Osteocyte (in vitro differentiated cells): Measurements from ENCODE around the gene MRPL49. TPM values are rescaled to one million over a fixed set of nuclear protein-coding genes. Genes with fewer than 3 reads are reported as not detected.

ENCODE experiments used
- DNase-seq: peaks from one replicate; pipeline ENCODE4 v3.0.0; 2021; ENCODE audit warnings: mixed read lengths; ENCODE audit not compliant: unreplicated experiment; ENCODE audit errors: extremely low spot score
- H3K27ac Mint-ChIP-seq: one replicate; pipeline ENCODE4 v1.8.0; 2021; ENCODE audit warnings: mild to moderate bottlenecking, mixed read lengths; ENCODE audit not compliant: unreplicated experiment
- H3K27me3 Mint-ChIP-seq: one replicate; pipeline ENCODE4 v1.8.0; 2021; ENCODE audit warnings: mixed read lengths; ENCODE audit not compliant: unreplicated experiment
- H3K36me3 Mint-ChIP-seq: one replicate; pipeline ENCODE4 v1.8.0; 2021; ENCODE audit warnings: mixed read lengths; ENCODE audit not compliant: unreplicated experiment
- H3K4me1 Mint-ChIP-seq: one replicate; pipeline ENCODE4 v1.8.0; 2021; ENCODE audit warnings: mixed read lengths; ENCODE audit not compliant: unreplicated experiment
- H3K4me3 Mint-ChIP-seq: one replicate; pipeline ENCODE4 v1.8.0; 2021; ENCODE audit warnings: mild to moderate bottlenecking, moderate library complexity, mixed read lengths; ENCODE audit not compliant: unreplicated experiment
- H3K9me3 Mint-ChIP-seq: one replicate; pipeline ENCODE4 v1.8.0; 2021; ENCODE audit warnings: mixed read lengths; ENCODE audit not compliant: unreplicated experiment
- CTCF ChIP-seq: fragments of 200-600 bp; sonication (generic); IDR thresholded peaks from 2 replicates; pipeline ENCODE4 v1.5.0; 2021; ENCODE audit warnings: antibody characterized with exemption, mild to moderate bottlenecking, moderate library complexity
- long read RNA-seq: library from polyadenylated mRNA; unstranded; transcript quantifications from one replicate; pipeline ENCODE4 v2.0.0, GENCODE V29; 2021
- total RNA-seq: library from RNA; stranded (reverse); gene quantifications from 2 replicates; pipeline ENCODE4 v1.2.1, GENCODE V29; 2021

Gene MRPL49
- total RNA-seq: 41.0 and 43.5 TPM in 2 replicates
- long read RNA-seq, transcript MRPL49-201 (4 exons, 2,019 nt): major isoform, 268 of 289 reads
- long read RNA-seq, transcript MRPL49-202 (4 exons, 2,065 nt): minor isoform, 9 of 289 reads
- long read RNA-seq, partial matches to known transcripts: 0 of 289 reads
- long read RNA-seq, other reads (novel, unspliced or antisense): 7 of 289 reads

GRCh38 chr11:65121865-65122696 lies at the start of gene MRPL49, which contains the start of gene FAU:
Gene MRPL49, plus strand, starts transcription at chr11:65122321. Its CDS starts 26 bp downstream, at chr11:65122347.
Gene FAU, minus strand, starts transcription at chr11:65122134. Its CDS starts 321 bp downstream, at chr11:65121813.
- no peaks in the 10 kb centered on the region for H3K9me3 Mint-ChIP-seq
- H3K27me3 Mint-ChIP-seq: no peaks in the 10 kb centered on the region
- H3K36me3 Mint-ChIP-seq: peaks cover 26% of the 10 kb centered on the region
- peak; percentile 99 for DNase-seq
- no peak for TF ChIP-seq CTCF
- peak within 1 kb of the TSS; percentile 97 for H3K4me3 Mint-ChIP-seq
- peak within 1 kb of the TSS; percentile 97 for H3K27ac Mint-ChIP-seq
- H3K4me1 Mint-ChIP-seq: peaks cover 28% of the 10 kb centered on the region

- DNase-seq: no peak
- H3K36me3 Mint-ChIP-seq: no peaks in the 10 kb centered on the region
- no peak for TF ChIP-seq CTCF
- H3K27me3 Mint-ChIP-seq: no peaks in the 10 kb centered on the region
- no peak overlapping the region for H3K4me3 Mint-ChIP-seq
- H3K9me3 Mint-ChIP-seq: no peaks in the 10 kb centered on the region
- H3K4me1 Mint-ChIP-seq: no peaks in the 10 kb centered on the region
- H3K27ac Mint-ChIP-seq: no peak overlapping the region
Observed at GRCh38 chr11:65072631-65072966, 49.5 kb upstream of the MRPL49 start.

GRCh38 chr11:65077451-65077850 lies 44.7 kb upstream of the MRPL49 start:
- no peak overlapping the region for H3K27ac Mint-ChIP-seq
- TF ChIP-seq CTCF: no peak
- H3K4me3 Mint-ChIP-seq: no peak overlapping the region
- H3K9me3 Mint-ChIP-seq: no peaks in the 10 kb centered on the region
- H3K36me3 Mint-ChIP-seq: no peaks in the 10 kb centered on the region
- DNase-seq: no peak
- no peaks in the 10 kb centered on the region for H3K4me1 Mint-ChIP-seq
- H3K27me3 Mint-ChIP-seq: no peaks in the 10 kb centered on the region

- no peak overlapping the region for H3K27ac Mint-ChIP-seq
- no peak for DNase-seq
- TF ChIP-seq CTCF: peak; percentile 45
- no peaks in the 10 kb centered on the region for H3K36me3 Mint-ChIP-seq
- peaks cover 7% of the 10 kb centered on the region for H3K4me1 Mint-ChIP-seq
- no peaks in the 10 kb centered on the region for H3K9me3 Mint-ChIP-seq
- H3K4me3 Mint-ChIP-seq: no peak overlapping the region
- H3K27me3 Mint-ChIP-seq: no peaks in the 10 kb centered on the region
Observed at GRCh38 chr11:65078151-65078550, 44.0 kb upstream of the MRPL49 start.

DNA sequence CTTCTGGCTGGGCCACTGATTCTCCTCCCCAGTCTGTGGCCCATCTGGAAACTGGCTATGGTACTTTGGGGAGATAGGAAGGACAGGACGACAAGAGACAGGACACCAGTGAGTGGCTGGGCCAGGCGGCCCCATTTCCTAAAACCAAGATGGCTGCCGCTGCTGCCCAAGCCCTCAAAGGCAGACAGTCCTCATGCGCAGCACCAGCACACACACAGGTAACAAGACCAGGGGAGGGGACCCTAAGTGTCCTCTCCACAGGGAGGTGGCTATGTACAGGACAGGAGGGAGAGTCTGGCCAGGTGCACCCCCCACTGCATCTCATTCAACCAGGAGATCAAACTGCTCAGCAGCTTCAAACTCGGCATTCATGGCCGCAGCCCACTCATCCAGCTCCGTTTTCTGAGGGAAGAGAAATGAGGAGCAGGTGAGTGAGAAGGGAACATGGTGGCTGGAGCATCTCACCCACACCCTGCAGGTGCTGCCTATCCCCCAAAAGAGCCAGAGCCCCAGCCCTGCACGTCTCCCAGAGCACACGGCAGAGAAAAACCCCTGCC lies 43.3 kb upstream of the MRPL49 start:
- TF ChIP-seq CTCF: no peak
- Mint-ChIP-seq H3K27ac (no peak overlapping the region), H3K27me3 (no peaks in the 10 kb centered on the region), H3K4me3 (no peak overlapping the region), H3K4me1 (peaks cover 12% of the 10 kb centered on the region), H3K9me3 (no peaks in the 10 kb centered on the region), H3K36me3 (no peaks in the 10 kb centered on the region)
- DNase-seq: no peak
